K562 treated with DMSO at 1 percent for 12 hours (cell line): ENCODE data around the gene HMGCLL1. TPM values are rescaled to one million over a fixed set of nuclear protein-coding genes. Genes with fewer than 3 reads are reported as not detected.

Experiments used
- total RNA-seq: library from RNA; unstranded; fragments of 300-600 nt; gene quantifications from 2 replicates; pipeline ENCODE4 v1.2.3, GENCODE V29; 2022; ENCODE audit not compliant: insufficient read depth

HMGCLL1 gene
- not detected in 2 replicates for total RNA-seq

GRCh38 chr6:55578537-55579363, at the start of gene HMGCLL1:
HMGCLL1 (minus strand) TSS chr6:55579192; CDS start chr6:55579055, 137 bp downstream.

